Mesenchymal stem cell (in vitro differentiated cells and primary cell): Measurements from ENCODE around the gene BCL2.

ENCODE experiments used
- DNase-seq: peaks from one replicate; pipeline ENCODE4 v3.0.0-alpha.2; 2013
- H2AFZ ChIP-seq: one replicate; pipeline ENCODE4 v1.6.1; 2013; ENCODE audit warnings: low read depth, mild to moderate bottlenecking, control low read depth, inconsistent platforms, low read length, moderate library complexity
- H2AK5ac ChIP-seq: 2 replicates; pipeline ENCODE4 v1.6.1; 2013; ENCODE audit warnings: low read length, moderate library complexity, mild to moderate bottlenecking, inconsistent platforms; ENCODE audit not compliant: severe bottlenecking
- H2BK120ac ChIP-seq: one replicate; pipeline ENCODE4 v1.6.1; 2013; ENCODE audit warnings: low read depth, mild to moderate bottlenecking, inconsistent platforms, low read length, moderate library complexity
- H2BK12ac ChIP-seq, 2 experiments: one replicate each; pipeline ENCODE4 v1.6.1; 2013; ENCODE audit warnings: inconsistent platforms in 2 of 2, low read length in 2 of 2, mild to moderate bottlenecking in 2 of 2, moderate library complexity in 2 of 2, control low read depth in 1 of 2
- H2BK15ac ChIP-seq: one replicate; pipeline ENCODE4 v1.6.1; 2013; ENCODE audit warnings: mild to moderate bottlenecking, low read depth, inconsistent platforms; ENCODE audit not compliant: poor library complexity, severe bottlenecking
- H2BK5ac ChIP-seq: 2 replicates; pipeline ENCODE4 v1.6.1; 2013; ENCODE audit warnings: low read depth, mild to moderate bottlenecking, low read length, control low read depth, inconsistent platforms; ENCODE audit not compliant: poor library complexity, severe bottlenecking
- H3K14ac ChIP-seq, 2 experiments: one replicate each; pipeline ENCODE4 v1.6.1; 2013; ENCODE audit warnings: inconsistent platforms in 2 of 2, low read length in 2 of 2, control low read depth in 1 of 2, mild to moderate bottlenecking in 1 of 2, moderate library complexity in 1 of 2
- H3K18ac ChIP-seq, 2 experiments: one replicate each; pipeline ENCODE4 v1.6.1; 2013; ENCODE audit warnings: inconsistent platforms in 2 of 2, low read length in 2 of 2, control low read depth in 1 of 2, low read depth in 1 of 2, mild to moderate bottlenecking in 1 of 2
- H3K23ac ChIP-seq, 2 experiments: one replicate each; pipeline ENCODE4 v1.6.1; 2013; ENCODE audit warnings: inconsistent platforms in 2 of 2, low read length in 2 of 2, mild to moderate bottlenecking in 2 of 2, moderate library complexity in 2 of 2, control low read depth in 1 of 2
- H3K27ac ChIP-seq: 2 replicates; pipeline ENCODE4 v1.5.1; 2013; ENCODE audit warnings: mild to moderate bottlenecking, moderate library complexity, low read length, control low read depth, inconsistent platforms; ENCODE audit not compliant: poor library complexity, severe bottlenecking
- H3K27me3 ChIP-seq, 2 experiments: 2 replicates each; pipeline versions ENCODE4 v1.6.1 to v1.7.0; 2013; ENCODE audit warnings: low read length in 2 of 2, mild to moderate bottlenecking in 2 of 2, moderate library complexity in 2 of 2, control low read depth in 1 of 2, inconsistent platforms in 1 of 2; ENCODE audit not compliant: control insufficient read depth in 1 of 2, insufficient read depth in 1 of 2
- H3K36me3 ChIP-seq, 2 experiments: 2 replicates each; pipeline versions ENCODE4 v1.6.1 to v1.7.0; 2013; ENCODE audit warnings: low read length in 2 of 2, control low read depth in 1 of 2, inconsistent platforms in 1 of 2, low read depth in 1 of 2, mild to moderate bottlenecking in 1 of 2; ENCODE audit not compliant: insufficient read depth in 2 of 2, control insufficient read depth in 1 of 2
- H3K4ac ChIP-seq, 2 experiments: one replicate each; pipeline ENCODE4 v1.6.1; 2013; ENCODE audit warnings: inconsistent platforms in 2 of 2, low read length in 2 of 2, mild to moderate bottlenecking in 2 of 2, moderate library complexity in 2 of 2, control low read depth in 1 of 2, low read depth in 1 of 2
- H3K4me1 ChIP-seq: 2 replicates; pipeline ENCODE4 v1.6.1; 2013; ENCODE audit warnings: low read depth, low read length, control low read depth; ENCODE audit not compliant: control insufficient read depth, insufficient read depth
- H3K4me2 ChIP-seq: 2 replicates; pipeline ENCODE4 v1.6.1; 2013; ENCODE audit warnings: low read length, mild to moderate bottlenecking, inconsistent platforms; ENCODE audit not compliant: poor library complexity, severe bottlenecking
- H3K4me3 ChIP-seq, 2 experiments: 2 replicates each; pipeline versions ENCODE4 v1.5.1 to v1.7.0; 2013; ENCODE audit warnings: low read length in 2 of 2, mild to moderate bottlenecking in 2 of 2, control low read depth in 1 of 2, low read depth in 1 of 2; ENCODE audit not compliant: insufficient read depth in 1 of 2
- H3K79me1 ChIP-seq: replicated peaks from 2 replicates; pipeline ENCODE4 v1.6.1; 2013; ENCODE audit warnings: mild to moderate bottlenecking, control low read depth, low read length, inconsistent platforms; ENCODE audit not compliant: poor library complexity, severe bottlenecking
- H3K9ac ChIP-seq: 2 replicates; pipeline ENCODE4 v1.7.0; 2013; ENCODE audit warnings: mild to moderate bottlenecking, low read length, moderate library complexity
- H3K9me3 ChIP-seq: 2 replicates; pipeline ENCODE4 v1.7.0; 2013; ENCODE audit warnings: mild to moderate bottlenecking, low read length; ENCODE audit not compliant: control insufficient read depth
- H4K8ac ChIP-seq: one replicate; pipeline ENCODE4 v1.6.1; 2013; ENCODE audit warnings: inconsistent platforms, mild to moderate bottlenecking, low read length, moderate library complexity
- H4K91ac ChIP-seq: one replicate; pipeline ENCODE4 v1.6.1; 2013; ENCODE audit warnings: mild to moderate bottlenecking, low read length, inconsistent platforms
- WGBS: methylation state at CpG from one replicate; pipeline ENCODE4 v1.1.7; 2013; ENCODE audit warnings: mixed read lengths; 5-methylcytosine and 5-hydroxymethylcytosine counted together

BCL2 gene

DNA sequence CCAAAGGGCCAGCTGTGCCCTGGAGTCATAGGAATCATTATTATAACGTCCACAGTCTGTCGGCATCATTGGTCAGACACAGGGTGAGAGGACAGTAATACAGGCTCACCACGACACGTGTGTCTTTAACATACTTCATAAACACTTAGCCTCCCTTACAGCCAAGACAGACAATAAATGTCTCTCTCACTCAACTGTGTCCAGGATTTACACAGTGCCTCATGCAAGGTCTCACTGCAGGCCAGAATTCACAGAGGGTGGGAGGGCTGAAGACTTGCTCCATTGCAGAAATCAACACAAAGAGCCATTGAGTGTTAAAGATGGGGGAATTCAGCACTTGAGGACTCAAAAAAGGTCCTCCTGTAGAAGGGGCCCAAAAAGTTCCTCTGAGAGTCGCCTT lies 210.5 kb downstream of the BCL2 start:
- Histone ChIP-seq H2BK5ac (no peak overlapping the region), H3K36me3 (no peaks in the 10 kb centered on the region), H3K18ac (no peak overlapping the region), H4K8ac (no peak overlapping the region), H3K4me1 (no peaks in the 10 kb centered on the region), H3K4ac (no peak overlapping the region), H2AFZ (no peak overlapping the region), H3K4me2 (no peak overlapping the region), H3K27ac (no peak overlapping the region), H3K9ac (no peak overlapping the region), H3K9me3 (no peaks in the 10 kb centered on the region), H3K14ac (no peak overlapping the region), H2AK5ac (no peak overlapping the region), H4K91ac (no peak overlapping the region), H3K79me1 (no peaks in the 10 kb centered on the region), H3K23ac (no peak overlapping the region), H2BK15ac (no peak overlapping the region), H3K4me3 (no peak overlapping the region), H3K27me3 (peaks cover 0 to 3% of the 10 kb centered on the region in 2 experiments), H2BK120ac (no peak overlapping the region), H2BK12ac (no peak overlapping the region)
- no peak for DNase-seq
- 69% methylated on average over 5 of the region's 5 CpGs for WGBS

DNA sequence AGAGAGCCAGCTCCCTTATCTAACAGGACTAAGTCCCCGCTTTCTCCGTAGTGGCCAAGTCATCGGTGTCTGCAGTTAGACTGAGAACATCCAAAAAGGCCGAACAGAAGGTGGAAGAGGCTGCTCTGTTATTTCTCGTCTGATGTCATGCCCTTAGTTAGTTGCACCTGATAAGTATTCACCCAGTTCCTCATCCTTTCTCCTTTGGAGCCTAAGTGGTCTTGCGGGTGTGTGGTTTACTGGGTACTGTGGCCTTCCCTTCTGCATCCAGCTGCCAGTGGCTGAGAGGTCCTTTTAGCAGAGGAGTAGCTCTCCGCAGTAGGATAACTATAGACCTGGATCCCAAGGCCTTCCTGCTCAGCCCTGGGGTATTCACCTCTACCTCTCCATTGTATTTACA lies 211.6 kb downstream of the BCL2 start:
- Histone ChIP-seq H3K23ac (no peak overlapping the region), H2AK5ac (no peak overlapping the region), H3K27ac (no peak overlapping the region), H3K27me3 (peaks cover 0 to 3% of the 10 kb centered on the region in 2 experiments), H3K79me1 (no peaks in the 10 kb centered on the region), H3K9me3 (no peaks in the 10 kb centered on the region), H3K14ac (no peak overlapping the region), H2AFZ (no peak overlapping the region), H3K4me1 (no peaks in the 10 kb centered on the region), H4K8ac (no peak overlapping the region), H3K36me3 (no peaks in the 10 kb centered on the region), H3K9ac (no peak overlapping the region), H3K4me3 (no peak overlapping the region), H2BK15ac (no peak overlapping the region), H2BK5ac (no peak overlapping the region), H3K4me2 (no peak overlapping the region), H4K91ac (no peak overlapping the region), H3K4ac (no peak overlapping the region), H2BK120ac (no peak overlapping the region), H3K18ac (no peak overlapping the region), H2BK12ac (no peak overlapping the region)
- 95% methylated on average over 6 of the region's 7 CpGs for WGBS
- DNase-seq, result no peak

DNA sequence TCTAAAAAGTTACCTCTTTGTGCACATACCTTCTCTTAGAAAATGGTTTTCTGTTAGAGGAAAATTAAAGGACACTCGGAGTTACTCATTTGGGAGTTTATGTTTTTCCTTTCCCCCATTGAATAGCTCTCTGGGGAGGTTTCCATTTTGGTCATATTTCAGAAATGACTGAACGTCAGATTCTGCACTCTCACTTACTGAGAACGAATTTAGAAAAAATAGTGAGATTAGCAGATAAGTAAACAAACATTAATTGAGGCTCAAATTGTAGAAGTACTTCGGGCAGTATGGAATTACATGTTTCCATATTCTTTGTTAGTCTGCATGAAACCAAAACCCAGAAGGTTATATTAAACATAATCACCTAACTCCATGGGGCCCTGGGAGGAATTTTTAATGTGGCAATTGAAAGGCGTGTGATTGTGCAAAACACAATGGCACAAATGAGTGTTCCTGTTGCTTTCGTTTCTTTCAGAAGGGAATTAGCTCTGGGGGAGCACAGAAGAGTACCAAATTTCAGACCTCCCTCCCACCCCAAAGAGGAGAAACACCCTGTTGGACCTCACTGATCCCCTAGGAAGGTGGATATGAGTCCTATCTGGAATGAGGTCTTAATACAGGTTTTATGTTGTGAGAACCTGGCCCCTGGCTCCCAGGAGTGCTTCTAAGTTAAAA lies 212.3 kb downstream of the BCL2 start:
- Histone ChIP-seq H3K14ac (no peak overlapping the region), H2AFZ (no peak overlapping the region), H3K9ac (no peak overlapping the region), H2BK5ac (no peak overlapping the region), H4K8ac (no peak overlapping the region), H3K27ac (no peak overlapping the region), H2BK120ac (no peak overlapping the region), H3K4me1 (no peaks in the 10 kb centered on the region), H3K4me2 (no peak overlapping the region), H3K27me3 (peaks cover 0 to 3% of the 10 kb centered on the region in 2 experiments), H3K36me3 (no peaks in the 10 kb centered on the region), H3K4ac (no peak overlapping the region), H2AK5ac (no peak overlapping the region), H3K23ac (no peak overlapping the region), H3K9me3 (no peaks in the 10 kb centered on the region), H2BK15ac (no peak overlapping the region), H3K18ac (no peak overlapping the region), H3K79me1 (no peaks in the 10 kb centered on the region), H4K91ac (no peak overlapping the region), H2BK12ac (no peak overlapping the region), H3K4me3 (no peak overlapping the region)
- no peak for DNase-seq
- WGBS, result 76% methylated on average over 3 of the region's 6 CpGs

DNA sequence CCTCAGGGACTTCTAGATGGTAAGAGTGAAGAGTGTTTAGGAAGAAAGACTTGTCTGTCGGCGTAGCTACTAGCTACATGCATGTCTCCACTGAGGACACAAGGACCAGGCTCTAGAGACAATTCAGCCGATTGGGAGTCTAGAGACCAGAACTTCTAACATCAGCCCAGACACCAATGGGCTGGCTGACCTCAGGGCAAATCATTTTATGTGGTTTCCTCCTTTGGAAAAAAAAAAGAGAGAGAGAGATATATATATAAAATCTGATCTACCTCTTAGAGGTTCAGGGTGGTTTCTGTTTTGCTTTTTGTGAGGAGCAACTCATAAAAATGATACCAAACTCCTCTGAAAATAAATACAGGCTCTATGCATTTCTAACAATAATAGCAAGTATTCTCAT lies 212.8 kb downstream of the BCL2 start:
- no peak for DNase-seq
- Histone ChIP-seq H3K36me3 (no peaks in the 10 kb centered on the region), H3K27ac (no peak overlapping the region), H2AK5ac (no peak overlapping the region), H2BK15ac (no peak overlapping the region), H3K27me3 (peaks cover 0 to 5% of the 10 kb centered on the region in 2 experiments), H3K23ac (no peak overlapping the region), H3K4me1 (no peaks in the 10 kb centered on the region), H2BK120ac (no peak overlapping the region), H3K9ac (no peak overlapping the region), H3K4ac (no peak overlapping the region), H3K79me1 (no peaks in the 10 kb centered on the region), H2BK5ac (no peak overlapping the region), H3K18ac (no peak overlapping the region), H4K8ac (no peak overlapping the region), H3K4me2 (no peak overlapping the region), H4K91ac (no peak overlapping the region), H3K9me3 (no peaks in the 10 kb centered on the region), H3K14ac (no peak overlapping the region), H2AFZ (no peak overlapping the region), H3K4me3 (no peak overlapping the region), H2BK12ac (no peak overlapping the region)
- WGBS, result 100% methylated on average over 2 of the region's 3 CpGs
